Endodermal cell (in vitro differentiated cells): Measurements from ENCODE around the gene NKRF. TPM values are rescaled to one million over a fixed set of nuclear protein-coding genes. Genes with fewer than 3 reads are reported as not detected.

Source experiments
- DNase-seq: peaks from one replicate; pipeline ENCODE4 v3.0.0-alpha.2; 2017
- H3K27ac ChIP-seq: 2 replicates; pipeline ENCODE4 v1.5.1; 2013; ENCODE audit warnings: mild to moderate bottlenecking, low read depth, low read length, moderate library complexity
- H3K27me3 ChIP-seq: 2 replicates; pipeline ENCODE4 v1.6.1; 2013; ENCODE audit warnings: mild to moderate bottlenecking, low read length, moderate library complexity; ENCODE audit not compliant: insufficient read depth, control insufficient read depth, poor library complexity, severe bottlenecking
- H3K36me3 ChIP-seq: 2 replicates; pipeline ENCODE4 v1.7.0; 2013; ENCODE audit warnings: mild to moderate bottlenecking, low read length, moderate library complexity; ENCODE audit not compliant: control insufficient read depth, insufficient read depth
- H3K4me1 ChIP-seq: one replicate; pipeline ENCODE4 v1.7.0; 2013; ENCODE audit warnings: low read length; ENCODE audit not compliant: control insufficient read depth, insufficient read depth
- H3K4me3 ChIP-seq: 2 replicates; pipeline ENCODE4 v1.5.1; 2013; ENCODE audit warnings: mild to moderate bottlenecking, low read length, moderate library complexity
- H3K9ac ChIP-seq: 2 replicates; pipeline ENCODE4 v1.6.1; 2013; ENCODE audit warnings: mild to moderate bottlenecking, low read length, moderate library complexity; ENCODE audit not compliant: poor library complexity, severe bottlenecking; ENCODE audit errors: extremely low read depth
- H3K9me3 ChIP-seq: 2 replicates; pipeline ENCODE4 v1.6.1; 2013; ENCODE audit warnings: mild to moderate bottlenecking, low read length, moderate library complexity; ENCODE audit not compliant: control insufficient read depth
- H3K27ac Mint-ChIP-seq: 2 replicates; pipeline ENCODE4 v1.8.0; 2020; ENCODE audit warnings: mixed read lengths
- H3K27me3 Mint-ChIP-seq: 2 replicates; pipeline ENCODE4 v1.8.0; 2021; ENCODE audit warnings: mild to moderate bottlenecking, mixed read lengths; ENCODE audit not compliant: insufficient read depth
- H3K36me3 Mint-ChIP-seq: 2 replicates; pipeline ENCODE4 v1.8.0; 2020; ENCODE audit warnings: low read depth, mixed read lengths
- H3K4me1 Mint-ChIP-seq: 2 replicates; pipeline ENCODE4 v1.8.0; 2020; ENCODE audit warnings: mixed read lengths
- H3K4me3 Mint-ChIP-seq: 2 replicates; pipeline ENCODE4 v1.8.0; 2020; ENCODE audit warnings: mild to moderate bottlenecking, moderate library complexity, mixed read lengths
- H3K9me3 Mint-ChIP-seq: 2 replicates; pipeline ENCODE4 v1.8.0; 2020; ENCODE audit warnings: mild to moderate bottlenecking, mixed read lengths
- CTCF ChIP-seq: fragments of 200-600 bp; sonication (generic); conservative IDR thresholded peaks from 2 replicates; pipeline ENCODE4 v1.5.0; 2021; ENCODE audit warnings: antibody characterized with exemption, mild to moderate bottlenecking
- WGBS, 2 experiments: methylation state at CpG; one replicate each; pipeline versions ENCODE4 v1.1.5 to v1.1.7; 2013; ENCODE audit warnings: missing lambda C conversion rate in 2 of 2, mixed read lengths in 1 of 2; ENCODE audit not compliant: insufficient coverage in 1 of 2, insufficient read length in 1 of 2; 5-methylcytosine and 5-hydroxymethylcytosine counted together
- total RNA-seq, 2 donors: library from RNA; stranded (reverse); fragmentation: NEBNext Ultra II Directional in 1 of 2; extraction: Animal tissue kit (Norgen Biotek cat#: 25700) in 1 of 2; gene quantifications; 2 replicates in 1 of 2; 3 replicates in 1 of 2; pipeline ENCODE4 v1.2.1, GENCODE V29; 2021

Gene NKRF
- total RNA-seq, 2 donors from 2014 or later, result 14.3 to 15.8 TPM

DNA sequence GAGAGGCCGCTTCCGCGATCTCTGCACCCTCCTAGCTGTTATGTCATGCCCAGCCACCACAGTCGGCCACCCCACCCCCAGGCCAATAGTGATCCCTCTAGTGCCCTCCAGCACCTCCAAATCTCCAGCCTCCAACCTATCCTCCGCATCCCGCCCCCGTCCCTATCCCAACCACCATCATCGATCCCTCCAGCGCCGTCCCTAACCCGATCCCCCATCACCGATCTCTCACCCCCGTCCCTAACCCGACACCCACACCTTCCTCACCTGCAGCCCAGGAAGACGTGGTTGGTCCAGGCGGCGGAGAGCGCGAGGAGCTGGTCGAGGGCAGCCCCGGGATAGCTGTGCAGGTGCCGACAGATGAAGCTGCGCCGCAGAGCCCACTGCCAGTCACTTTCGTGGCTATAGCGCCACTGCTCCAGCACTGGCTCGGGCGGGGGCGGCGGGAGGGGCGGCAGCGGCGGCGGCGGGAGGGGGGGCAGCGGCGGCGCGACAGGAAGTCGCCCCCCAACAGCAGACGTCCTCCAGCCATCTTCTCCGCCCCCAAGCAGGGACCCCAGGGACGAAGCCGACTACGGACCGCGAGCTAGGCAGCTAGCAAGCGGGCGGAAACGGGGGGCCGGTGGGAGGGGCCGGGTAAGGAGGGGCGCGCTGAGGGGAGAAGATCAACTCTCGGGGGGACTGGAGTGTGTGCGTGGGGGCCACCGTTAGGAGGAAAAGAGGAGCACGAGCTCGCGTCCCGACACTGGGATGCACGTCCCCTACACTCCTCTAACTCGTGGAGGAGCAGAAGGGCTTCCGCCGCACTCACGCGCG, 552 bp downstream of the NKRF start:
- H3K36me3 ChIP-seq, result no peaks in the 10 kb centered on the region
- H3K9ac ChIP-seq, result peak overlapping the region; percentile 63
- Mint-ChIP-seq H3K4me1 (peaks cover 5% of the 10 kb centered on the region), H3K36me3 (peaks cover 7% of the 10 kb centered on the region), H3K9me3 (peaks cover 66% of the 10 kb centered on the region), H3K27ac (peak overlapping the region; percentile 95), H3K27me3 (peaks cover 12% of the 10 kb centered on the region), H3K4me3 (peak overlapping the region; percentile 82)
- TF ChIP-seq CTCF, result no peak
- no peaks in the 10 kb centered on the region for H3K27me3 ChIP-seq
- peak overlapping the region; percentile 29 for H3K27ac ChIP-seq
- no peaks in the 10 kb centered on the region for H3K9me3 ChIP-seq
- H3K4me3 ChIP-seq, result peak overlapping the region; percentile 85
- peak; percentile 71 for DNase-seq
- H3K4me1 ChIP-seq, result no peaks in the 10 kb centered on the region
- 0 to 1% methylated on average over 5 to 53 of the region's 68 CpGs for WGBS, 2 experiments

- Mint-ChIP-seq H3K27me3 (peaks cover 12% of the 10 kb centered on the region), H3K4me3 (peak overlapping the region; percentile 82), H3K4me1 (peaks cover 5% of the 10 kb centered on the region), H3K36me3 (peaks cover 7% of the 10 kb centered on the region), H3K27ac (no peak overlapping the region), H3K9me3 (peaks cover 65% of the 10 kb centered on the region)
- Histone ChIP-seq H3K9me3 (no peaks in the 10 kb centered on the region), H3K9ac (peak overlapping the region; percentile 27), H3K27me3 (no peaks in the 10 kb centered on the region), H3K4me1 (no peaks in the 10 kb centered on the region), H3K36me3 (no peaks in the 10 kb centered on the region), H3K4me3 (peak overlapping the region; percentile 85), H3K27ac (no peak overlapping the region)
- 22% methylated on average over 17 of the region's 17 CpGs; no CpG with 5 or more reads in 1 of the 2 experiments for WGBS, 2 experiments
- TF ChIP-seq CTCF, result no peak
- DNase-seq, result no peak
Observed at GRCh38 chrX:119604766-119605463, 1.3 kb downstream of the NKRF start.

DNA sequence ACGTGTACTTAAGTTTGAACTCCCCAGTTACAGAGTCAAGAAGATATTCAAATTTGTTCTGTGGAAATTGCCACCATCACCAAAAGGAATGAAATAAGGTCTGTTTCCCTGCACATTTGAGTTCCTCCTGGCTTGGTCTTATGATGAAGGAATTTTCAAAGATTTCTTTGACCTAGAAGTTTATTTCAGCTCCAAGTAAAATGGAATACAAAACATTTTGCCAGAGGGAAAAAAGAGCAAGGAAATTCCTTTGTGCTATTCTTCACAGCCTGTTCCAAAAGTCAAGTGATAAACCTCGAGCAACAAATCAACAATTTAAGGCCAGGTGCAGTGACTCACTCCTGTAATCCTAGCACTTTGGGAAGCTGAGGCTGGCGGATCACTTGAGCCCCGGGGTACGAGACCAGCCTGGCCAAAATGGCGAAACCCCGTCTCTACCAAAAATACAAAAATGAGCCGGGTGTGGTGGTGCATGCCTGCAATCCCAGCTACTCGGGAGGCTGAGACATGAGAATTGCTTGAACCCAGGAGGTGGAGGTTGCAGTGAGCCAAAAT, 3.4 kb downstream of the NKRF start:
- Mint-ChIP-seq H3K27ac (no peak overlapping the region), H3K4me1 (peaks cover 5% of the 10 kb centered on the region), H3K4me3 (no peak overlapping the region), H3K9me3 (peaks cover 62% of the 10 kb centered on the region), H3K27me3 (peaks cover 7% of the 10 kb centered on the region), H3K36me3 (peaks cover 7% of the 10 kb centered on the region)
- Histone ChIP-seq H3K4me3 (no peak overlapping the region), H3K27me3 (no peaks in the 10 kb centered on the region), H3K36me3 (no peaks in the 10 kb centered on the region), H3K27ac (no peak overlapping the region), H3K9me3 (no peaks in the 10 kb centered on the region), H3K9ac (no peak overlapping the region), H3K4me1 (no peaks in the 10 kb centered on the region)
- no peak for TF ChIP-seq CTCF
- no peak for DNase-seq
- 80 to 89% methylated on average over 1 to 9 of the region's 9 CpGs for WGBS, 2 experiments
